ENCODE measurements around the gene COL3A1. TPM values are rescaled to one million over a fixed set of nuclear protein-coding genes. Genes with fewer than 3 reads are reported as not detected.

Gene COL3A1
- total RNA-seq (2014; rRNA removed; shearing (Covaris generic); ENCODE audit: low replicate concordance): 104 and 106 TPM in 2 replicates

DNA sequence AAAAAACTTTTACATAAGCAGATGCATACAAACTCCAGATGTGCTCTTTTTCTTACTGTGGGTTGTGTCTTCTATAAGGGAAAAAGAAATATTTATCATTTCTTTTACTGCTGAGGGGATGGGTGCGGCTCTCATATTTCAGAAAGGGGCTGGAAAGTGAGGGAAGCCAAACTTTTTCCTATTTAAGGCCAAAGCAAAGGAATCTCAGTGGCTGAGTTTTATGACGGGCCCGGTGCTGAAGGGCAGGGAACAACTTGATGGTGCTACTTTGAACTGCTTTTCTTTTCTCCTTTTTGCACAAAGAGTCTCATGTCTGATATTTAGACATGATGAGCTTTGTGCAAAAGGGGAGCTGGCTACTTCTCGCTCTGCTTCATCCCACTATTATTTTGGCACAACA is at the start of gene COL3A1:
COL3A1 (plus strand) TSS at position 210 of the 400 bp plus-strand sequence; CDS start at position 327, 117 bp downstream.
- Histone ChIP-seq H3K36me3 (no peaks in the 10 kb centered on the region), H3K27me3 (no peaks in the 10 kb centered on the region), H3K9me3 (no peaks in the 10 kb centered on the region), H3K4me3 (peak within 1 kb of the TSS; percentile 43)
- peak; percentile 32 for DNase-seq

DNA sequence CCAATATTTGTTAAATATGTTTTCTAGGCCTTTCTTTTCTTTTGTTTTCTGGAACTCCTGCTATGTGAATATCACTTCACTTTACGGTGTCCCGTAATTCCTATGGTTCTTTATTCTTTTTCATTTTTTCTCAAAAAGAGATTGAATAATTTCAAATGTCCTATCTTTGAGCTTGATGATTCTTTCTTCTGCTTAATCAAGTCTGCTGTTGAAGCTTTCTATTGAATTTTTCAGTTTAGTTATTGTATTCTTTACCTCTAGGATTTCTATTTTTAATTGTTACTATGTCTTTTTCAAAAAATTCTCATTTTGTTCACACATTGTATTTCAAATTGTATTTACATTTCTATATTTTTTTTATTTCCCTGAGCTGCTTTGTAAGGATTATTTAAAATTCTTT is 45.5 kb upstream of the COL3A1 start:
- no peak overlapping the region for H3K4me3 ChIP-seq
- H3K36me3 ChIP-seq: no peaks in the 10 kb centered on the region
- DNase-seq: no peak
- H3K9me3 ChIP-seq: peaks cover 18% of the 10 kb centered on the region
- H3K27me3 ChIP-seq: no peaks in the 10 kb centered on the region

GRCh38 chr2:188931361-188931760 is 42.8 kb upstream of the COL3A1 start:
- Histone ChIP-seq H3K9me3 (peaks cover 18% of the 10 kb centered on the region), H3K27me3 (no peaks in the 10 kb centered on the region), H3K36me3 (no peaks in the 10 kb centered on the region), H3K4me3 (no peak overlapping the region)
- no peak for DNase-seq

GRCh38 chr2:188937228-188938220 is 36.6 kb upstream of the COL3A1 start:
- Histone ChIP-seq H3K27me3 (no peaks in the 10 kb centered on the region), H3K36me3 (no peaks in the 10 kb centered on the region), H3K9me3 (no peaks in the 10 kb centered on the region), H3K4me3 (no peak overlapping the region)
- DNase-seq: no peak

DNA sequence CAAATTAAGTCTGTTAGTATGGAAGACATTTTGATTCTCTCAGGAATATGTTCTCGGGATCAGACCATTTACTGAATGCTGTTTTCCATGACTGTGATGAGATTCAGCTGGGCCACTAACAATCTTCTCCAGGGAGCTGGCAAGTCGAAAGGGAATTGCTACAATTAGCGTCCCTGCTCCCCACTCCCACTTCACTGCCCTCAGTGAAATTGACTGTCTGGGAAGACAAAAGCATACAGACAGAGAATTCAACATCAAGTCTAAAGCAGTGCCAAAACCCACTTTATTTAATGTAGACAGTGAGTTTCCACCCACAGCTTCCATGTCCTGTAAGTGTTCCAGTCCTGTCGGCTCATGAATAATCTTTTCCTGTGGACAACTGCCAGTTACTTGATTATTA is 34.0 kb upstream of the COL3A1 start:
- Histone ChIP-seq H3K4me3 (no peak overlapping the region), H3K9me3 (no peaks in the 10 kb centered on the region), H3K27me3 (no peaks in the 10 kb centered on the region), H3K36me3 (no peaks in the 10 kb centered on the region)
- no peak for DNase-seq

DNA sequence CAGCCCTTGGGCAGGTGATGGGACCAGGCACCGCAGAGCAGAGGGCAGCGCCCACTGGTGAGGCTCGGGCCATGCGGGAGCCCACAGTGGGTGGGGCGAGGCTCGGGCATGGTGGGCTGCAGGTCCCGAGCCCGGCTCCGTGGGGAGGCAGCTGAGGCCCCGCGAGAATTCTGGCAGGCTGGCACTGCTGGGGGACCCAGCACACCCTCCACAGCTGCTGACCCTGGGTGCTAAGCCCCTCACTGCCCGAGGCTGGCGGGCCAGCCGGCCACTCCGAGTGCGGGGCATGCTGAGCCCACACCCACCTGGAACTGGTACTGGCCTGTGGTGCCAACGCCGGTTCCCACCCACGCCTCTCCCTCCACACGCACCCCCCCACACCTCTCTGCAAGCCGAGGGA is 29.7 kb upstream of the COL3A1 start:
- Histone ChIP-seq H3K9me3 (no peaks in the 10 kb centered on the region), H3K36me3 (no peaks in the 10 kb centered on the region), H3K27me3 (no peaks in the 10 kb centered on the region), H3K4me3 (no peak overlapping the region)
- no peak for DNase-seq

DNA sequence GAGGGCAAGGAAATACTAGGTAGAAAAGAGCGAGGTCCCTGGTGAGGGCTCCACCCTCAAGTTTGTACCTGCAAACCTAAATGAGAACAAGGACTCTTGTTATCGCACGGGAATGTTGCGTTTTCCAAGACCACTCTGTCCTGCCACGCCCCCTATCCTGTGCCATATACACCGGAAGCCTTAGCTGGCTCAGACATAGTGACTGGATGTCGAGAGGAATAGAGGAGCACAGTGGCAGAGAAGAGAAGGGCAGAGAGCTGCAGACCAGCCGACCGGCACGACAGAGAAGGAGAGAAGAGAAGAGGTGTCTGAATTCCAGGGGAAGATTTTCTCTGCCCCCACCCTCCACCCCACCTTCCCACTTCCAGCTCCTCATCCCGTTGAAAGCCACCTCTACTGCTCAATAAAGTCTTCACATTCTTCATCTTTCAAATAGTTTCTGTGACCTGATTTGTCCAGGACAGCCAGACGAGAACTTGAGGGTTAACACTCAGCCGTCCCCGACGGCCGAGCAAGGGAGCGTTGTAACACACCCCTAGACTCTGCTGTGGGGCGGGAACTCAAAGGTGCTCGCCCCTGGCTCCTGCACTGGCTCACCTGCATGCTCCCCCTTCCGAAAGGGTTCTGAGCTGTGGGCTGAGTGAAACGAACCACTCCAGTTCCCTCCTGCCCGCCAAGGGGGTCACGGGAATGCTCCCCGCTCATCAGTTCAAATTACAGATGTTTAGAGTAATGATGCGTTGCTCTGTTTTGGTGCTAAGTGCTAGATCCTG is 24.9 kb upstream of the COL3A1 start:
- Histone ChIP-seq H3K36me3 (no peaks in the 10 kb centered on the region), H3K9me3 (no peaks in the 10 kb centered on the region), H3K4me3 (no peak overlapping the region), H3K27me3 (no peaks in the 10 kb centered on the region)
- DNase-seq: no peak

DNA sequence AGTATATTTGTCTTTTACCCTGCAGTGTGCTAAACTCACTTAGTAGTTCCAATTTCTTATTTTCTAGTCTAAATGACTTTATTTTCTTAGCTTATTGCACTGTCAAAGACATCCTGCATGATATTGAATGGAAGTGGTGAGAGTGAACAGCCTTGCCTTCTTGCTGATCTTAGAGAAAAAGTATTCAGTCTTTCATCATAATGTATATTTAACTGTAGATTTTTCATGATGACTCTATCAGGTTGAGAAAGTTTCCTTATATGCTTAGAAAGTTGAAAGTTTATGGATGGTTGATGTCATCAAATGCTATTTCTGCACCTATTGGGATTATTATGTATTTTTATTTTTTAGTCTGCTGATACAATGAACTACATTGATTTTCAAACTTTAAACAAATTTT is 21.3 kb upstream of the COL3A1 start:
- DNase-seq: no peak
- no peaks in the 10 kb centered on the region for H3K36me3 ChIP-seq
- H3K4me3 ChIP-seq: no peak overlapping the region
- H3K9me3 ChIP-seq: no peaks in the 10 kb centered on the region
- no peaks in the 10 kb centered on the region for H3K27me3 ChIP-seq

DNA sequence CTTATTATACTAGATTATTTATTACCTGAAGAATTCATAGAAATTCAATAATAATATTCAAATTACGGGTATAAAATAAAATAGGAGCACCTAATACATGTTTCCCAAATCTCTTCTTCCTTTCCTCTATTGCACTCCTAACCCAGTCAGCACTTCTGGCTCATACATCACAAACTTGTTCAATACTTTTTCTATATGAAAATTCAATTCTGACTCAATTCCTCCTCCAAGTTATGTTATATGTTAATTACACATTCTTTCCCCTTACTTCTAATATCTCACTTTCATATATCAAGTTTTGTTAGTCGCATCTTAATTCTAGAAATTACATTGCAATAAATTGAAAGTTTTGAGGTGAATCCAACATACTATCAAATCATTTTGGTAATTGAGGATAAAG is 17.9 kb upstream of the COL3A1 start:
- Histone ChIP-seq H3K9me3 (no peaks in the 10 kb centered on the region), H3K4me3 (no peak overlapping the region), H3K27me3 (no peaks in the 10 kb centered on the region), H3K36me3 (no peaks in the 10 kb centered on the region)
- no peak for DNase-seq

DNA sequence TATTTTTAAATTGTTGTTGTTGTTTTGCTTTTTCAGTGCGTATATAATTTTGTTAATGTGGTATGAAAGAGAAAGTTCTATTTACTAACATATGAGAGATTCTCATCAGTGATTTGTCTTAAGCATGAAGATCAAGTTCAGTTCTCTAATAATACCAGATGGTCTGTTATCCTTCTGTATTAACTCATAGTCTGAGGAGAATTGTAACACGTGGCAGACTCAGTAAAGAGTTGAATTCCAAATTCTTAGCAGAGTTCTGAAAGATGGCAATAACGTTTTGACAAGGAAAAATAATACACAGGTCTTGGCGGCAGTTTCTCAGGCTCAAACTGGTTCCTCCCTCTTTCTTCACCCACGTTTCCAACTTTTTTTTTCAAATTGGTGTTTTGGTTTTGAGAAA is 17.2 kb upstream of the COL3A1 start:
- H3K4me3 ChIP-seq: no peak overlapping the region
- no peaks in the 10 kb centered on the region for H3K27me3 ChIP-seq
- no peak for DNase-seq
- H3K36me3 ChIP-seq: no peaks in the 10 kb centered on the region
- H3K9me3 ChIP-seq: no peaks in the 10 kb centered on the region

- Histone ChIP-seq H3K9me3 (no peaks in the 10 kb centered on the region), H3K27me3 (no peaks in the 10 kb centered on the region), H3K36me3 (no peaks in the 10 kb centered on the region), H3K4me3 (no peak overlapping the region)
- no peak for DNase-seq
Observed at GRCh38 chr2:188957646-188958045, 16.5 kb upstream of the COL3A1 start.

- DNase-seq: no peak
- H3K27me3 ChIP-seq: no peaks in the 10 kb centered on the region
- no peak overlapping the region for H3K4me3 ChIP-seq
- no peaks in the 10 kb centered on the region for H3K9me3 ChIP-seq
- H3K36me3 ChIP-seq: no peaks in the 10 kb centered on the region
Observed at GRCh38 chr2:188963741-188964140, 10.4 kb upstream of the COL3A1 start.

GRCh38 chr2:188964976-188965546 is 9.1 kb upstream of the COL3A1 start:
- Histone ChIP-seq H3K36me3 (no peaks in the 10 kb centered on the region), H3K27me3 (no peaks in the 10 kb centered on the region), H3K9me3 (no peaks in the 10 kb centered on the region), H3K4me3 (no peak overlapping the region)
- DNase-seq: no peak

- Histone ChIP-seq H3K4me3 (no peak overlapping the region), H3K9me3 (no peaks in the 10 kb centered on the region), H3K36me3 (no peaks in the 10 kb centered on the region), H3K27me3 (no peaks in the 10 kb centered on the region)
- no peak for DNase-seq
Observed at GRCh38 chr2:188965563-188965962, 8.6 kb upstream of the COL3A1 start.

DNA sequence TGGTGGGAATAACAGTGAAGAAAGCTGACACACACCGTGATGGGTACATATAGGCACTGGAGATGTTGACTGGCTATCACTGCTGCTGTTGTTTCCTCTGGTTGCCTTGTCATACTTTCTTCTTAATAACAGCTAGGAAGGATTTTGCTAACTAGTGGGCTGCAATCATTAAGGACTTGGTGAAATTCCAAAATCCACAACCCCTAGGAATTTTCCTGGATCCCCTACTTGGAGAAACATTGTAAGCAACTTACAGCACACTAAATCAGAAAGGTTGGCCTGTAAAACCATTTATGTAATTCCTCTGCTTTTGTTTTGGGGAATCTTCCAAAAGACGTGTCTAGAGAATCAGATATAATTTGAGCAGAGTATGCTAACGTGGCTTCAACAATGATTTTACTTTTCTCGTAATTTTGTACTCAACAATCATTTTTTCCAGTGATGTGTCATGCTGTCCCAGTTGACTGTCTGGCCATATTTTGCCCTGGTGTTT is 8.0 kb upstream of the COL3A1 start:
- no peak overlapping the region for H3K4me3 ChIP-seq
- H3K27me3 ChIP-seq: no peaks in the 10 kb centered on the region
- H3K36me3 ChIP-seq: no peaks in the 10 kb centered on the region
- no peak for DNase-seq
- no peaks in the 10 kb centered on the region for H3K9me3 ChIP-seq

DNA sequence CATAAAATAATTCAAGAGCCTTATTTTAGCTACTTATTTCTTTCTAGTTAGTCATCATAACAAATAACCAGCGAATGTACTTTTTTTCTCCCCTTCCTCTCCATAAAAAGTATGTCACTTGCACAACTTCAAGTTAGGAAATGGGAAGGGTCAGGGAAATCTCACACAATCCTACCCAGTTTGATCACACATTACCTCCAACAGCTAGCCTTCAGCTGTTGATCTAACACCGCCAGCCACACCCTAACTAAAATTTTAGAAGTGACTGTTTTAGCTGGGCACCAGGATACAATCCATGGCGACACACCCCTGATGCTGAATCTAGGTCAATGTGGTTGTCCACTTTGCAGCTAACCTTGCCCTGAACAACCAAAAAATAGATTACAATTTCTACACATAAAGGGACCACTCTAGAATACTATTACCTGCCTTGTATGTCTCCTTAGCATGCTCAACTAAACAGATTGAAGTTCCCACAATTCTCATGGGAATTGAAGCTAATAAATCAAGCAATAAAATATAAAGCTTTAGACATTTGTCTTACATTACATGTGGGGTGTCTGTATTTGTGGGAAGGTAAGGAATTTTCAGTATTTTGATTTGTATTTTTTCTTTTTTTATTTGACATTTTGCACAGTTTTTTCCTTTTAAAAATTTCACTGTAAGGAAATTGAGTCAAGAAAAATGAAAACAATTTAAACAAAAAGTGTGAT is 7.3 kb upstream of the COL3A1 start:
- Histone ChIP-seq H3K36me3 (no peaks in the 10 kb centered on the region), H3K4me3 (no peak overlapping the region), H3K27me3 (no peaks in the 10 kb centered on the region), H3K9me3 (no peaks in the 10 kb centered on the region)
- DNase-seq: no peak

Measured in MG63 (cell line).